ENCODE data around the gene BIRC6.

DNA sequence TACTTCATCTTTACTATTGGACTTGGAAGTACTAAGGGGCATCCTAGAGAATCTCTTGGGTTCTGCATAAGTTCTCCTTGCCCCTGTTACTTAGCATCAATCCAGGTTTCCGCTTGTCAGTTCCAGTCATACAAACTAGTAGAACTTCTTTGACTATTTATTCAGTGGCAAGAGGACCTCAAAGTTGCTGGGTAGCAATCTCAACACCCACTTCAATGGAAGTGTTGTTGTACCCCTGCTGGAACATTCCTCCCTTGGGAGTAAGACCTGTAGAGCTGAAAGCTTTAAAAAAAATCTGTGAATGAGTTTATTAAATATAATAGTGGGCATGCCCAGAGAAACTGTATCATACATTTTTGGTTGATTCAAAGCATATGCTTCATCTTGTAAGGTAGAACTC lies 27.0 kb downstream of the BIRC6 start:
- TF ChIP-seq, protein P1, sequence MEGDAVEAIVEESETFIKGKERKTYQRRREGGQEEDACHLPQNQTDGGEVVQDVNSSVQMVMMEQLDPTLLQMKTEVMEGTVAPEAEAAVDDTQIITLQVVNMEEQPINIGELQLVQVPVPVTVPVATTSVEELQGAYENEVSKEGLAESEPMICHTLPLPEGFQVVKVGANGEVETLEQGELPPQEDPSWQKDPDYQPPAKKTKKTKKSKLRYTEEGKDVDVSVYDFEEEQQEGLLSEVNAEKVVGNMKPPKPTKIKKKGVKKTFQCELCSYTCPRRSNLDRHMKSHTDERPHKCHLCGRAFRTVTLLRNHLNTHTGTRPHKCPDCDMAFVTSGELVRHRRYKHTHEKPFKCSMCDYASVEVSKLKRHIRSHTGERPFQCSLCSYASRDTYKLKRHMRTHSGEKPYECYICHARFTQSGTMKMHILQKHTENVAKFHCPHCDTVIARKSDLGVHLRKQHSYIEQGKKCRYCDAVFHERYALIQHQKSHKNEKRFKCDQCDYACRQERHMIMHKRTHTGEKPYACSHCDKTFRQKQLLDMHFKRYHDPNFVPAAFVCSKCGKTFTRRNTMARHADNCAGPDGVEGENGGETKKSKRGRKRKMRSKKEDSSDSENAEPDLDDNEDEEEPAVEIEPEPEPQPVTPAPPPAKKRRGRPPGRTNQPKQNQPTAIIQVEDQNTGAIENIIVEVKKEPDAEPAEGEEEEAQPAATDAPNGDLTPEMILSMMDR (conservative IDR thresholded peaks at IDR 0.05): no peak
- no peak for TF ChIP-seq EZH2 (IDR thresholded peaks at IDR 0.05; ENCODE audit: low read depth)

Data from PC-9 (cell line).